ENCODE data around the gene SENP3. TPM values are rescaled to one million over a fixed set of nuclear protein-coding genes. Genes with fewer than 3 reads are reported as not detected.
A peak's percentile ranks its signal among the peaks of the same experiment; 100 is the strongest.

SENP3 gene
- total and polyA plus RNA-seq, 2 of the 13 experiments (the other 11 are each of a cell fraction or from before 2014, with no cell fraction given): 55.8 to 75.4 TPM

GRCh38 chr17:7557147-7557764 lies 4.5 kb upstream of the SENP3 start (continued):
- TF ChIP-seq SP5 (CRISPR knock-in tag; IDR thresholded peaks at IDR 0.05; ENCODE audit: borderline replicate concordance, low read depth) (peak; percentile 75), ZNF224 (CRISPR knock-in tag; IDR thresholded peaks at IDR 0.05) (no peak), AKNA (CRISPR knock-in tag; IDR thresholded peaks at IDR 0.05; ENCODE audit: borderline replicate concordance) (no peak), HDAC2 (CRISPR knock-in tag; IDR thresholded peaks at IDR 0.05) (peak; percentile 46; the same call in 1 of the 2 replicates), TMF1 (CRISPR knock-in tag; IDR thresholded peaks at IDR 0.05; ENCODE audit: low read depth) (no peak), ERF (CRISPR knock-in tag; IDR thresholded peaks at IDR 0.05) (0 out of 2 replicates have a peak, but pooled peaks have one; percentile 28), NR3C1 (CRISPR knock-in tag; IDR thresholded peaks at IDR 0.05) (no peak), ZNF143 (CRISPR knock-in tag; IDR thresholded peaks at IDR 0.05) (no peak), AHR (CRISPR knock-in tag; IDR thresholded peaks at IDR 0.05) (no peak), SIN3A (IDR thresholded peaks at IDR 0.05; ENCODE audit: borderline replicate concordance, low read depth, low read length) (no peak), AGO2 (optimal IDR thresholded peaks at IDR 0.05; ENCODE audit: low read depth, low read length) (no peak), KDM5B (CRISPR knock-in tag; IDR thresholded peaks at IDR 0.05; ENCODE audit: borderline replicate concordance) (no peak), ZNF331 (CRISPR knock-in tag; IDR thresholded peaks at IDR 0.05) (0 out of 2 replicates have a peak, but pooled peaks have one; percentile 24), CAMTA2 (CRISPR knock-in tag; IDR thresholded peaks at IDR 0.05; ENCODE audit: borderline replicate concordance) (no peak), FOSL2 (CRISPR knock-in tag; IDR thresholded peaks at IDR 0.05) (no peak), PAF1 (CRISPR knock-in tag; IDR thresholded peaks at IDR 0.05) (no peak), KLF9 (CRISPR knock-in tag; IDR thresholded peaks at IDR 0.05; ENCODE audit: low read depth) (no peak), RXRA (CRISPR knock-in tag; IDR thresholded peaks at IDR 0.05) (peak; percentile 30; the same call in 1 of the 2 replicates), CHD2 (IDR thresholded peaks at IDR 0.05; ENCODE audit: low read depth, low read length) (no peak), HMGXB4 (CRISPR knock-in tag; IDR thresholded peaks at IDR 0.05; ENCODE audit: borderline replicate concordance in 1 of 2, low read depth in 1 of 2) (no peak; a peak in 1 of 4 replicates), CHD4 (IDR thresholded peaks at IDR 0.05; ENCODE audit: borderline replicate concordance, low read length) (no peak), ZNF253 (CRISPR knock-in tag; IDR thresholded peaks at IDR 0.05; ENCODE audit: borderline replicate concordance) (no peak)
